GM18502 (cell line): ENCODE measurements around the gene CTAGE8.
"Not testable (repeated sequence)": the region's sequence is repeated elsewhere in the genome, so short reads cannot be mapped to it uniquely, and the experiment has no call there.

Experiments
- ATAC-seq: cut with Tn5 transposase; IDR thresholded peaks from one replicate; pipeline ENCODE4 v1.9.1; 2021; ENCODE audit warnings: mild to moderate bottlenecking; ENCODE audit not compliant: unreplicated experiment, poor library complexity

The CTAGE8 gene

GRCh38 chr7:144262128-144262527 is 7.0 kb downstream of the CTAGE8 start:
- ATAC-seq: not testable (repeated sequence)

GRCh38 chr7:144259067-144259466 is 10.0 kb downstream of the CTAGE8 start:
- not testable (repeated sequence) for ATAC-seq

- ATAC-seq: no peak
These were observed 13.0 kb downstream of the CTAGE8 start for GRCh38 chr7:144256112-144256511.

- ATAC-seq: no peak
These were observed 13.6 kb downstream of the CTAGE8 start for GRCh38 chr7:144255471-144255897.

GRCh38 chr7:144252307-144252706 is 16.8 kb downstream of the CTAGE8 start:
- not testable (repeated sequence) for ATAC-seq

- ATAC-seq: not testable (repeated sequence)
These were observed 21.3 kb downstream of the CTAGE8 start for GRCh38 chr7:144247674-144248330.

GRCh38 chr7:144246967-144247366 is 22.1 kb downstream of the CTAGE8 start:
- ATAC-seq: not testable (repeated sequence)

- ATAC-seq: not testable (repeated sequence)
These were observed 23.7 kb downstream of the CTAGE8 start for GRCh38 chr7:144245372-144245771.

GRCh38 chr7:144239365-144239764 is 29.7 kb downstream of the CTAGE8 start, which contains the start of gene OR2A42:
Gene OR2A42 (minus strand): TSS chr7:144239605. CDS start chr7:144232843, 6,762 bp downstream.
- not testable (repeated sequence) for ATAC-seq

GRCh38 chr7:144238530-144239082 is 30.5 kb downstream of the CTAGE8 start:
- ATAC-seq: not testable (repeated sequence)

- not testable (repeated sequence) for ATAC-seq
These were observed 36.0 kb downstream of the CTAGE8 start for GRCh38 chr7:144233039-144233438.

- not testable (repeated sequence) for ATAC-seq
These were observed 38.1 kb downstream of the CTAGE8 start for GRCh38 chr7:144231027-144231426.

- ATAC-seq: not testable (repeated sequence)
These were observed 40.3 kb downstream of the CTAGE8 start for GRCh38 chr7:144228810-144229209.

- not testable (repeated sequence) for ATAC-seq
These were observed 42.2 kb downstream of the CTAGE8 start for GRCh38 chr7:144226866-144227265.

- ATAC-seq: not testable (repeated sequence)
These were observed 45.4 kb downstream of the CTAGE8 start for GRCh38 chr7:144223675-144224074.

GRCh38 chr7:144220531-144220930 is 48.6 kb downstream of the CTAGE8 start:
- ATAC-seq: not testable (repeated sequence)

GRCh38 chr7:144219149-144219548 is 49.9 kb downstream of the CTAGE8 start:
- ATAC-seq: peak; percentile 64

- not testable (repeated sequence) for ATAC-seq
These were observed 50.5 kb downstream of the CTAGE8 start for GRCh38 chr7:144218581-144218980.

GRCh38 chr7:144217200-144217599 is 51.9 kb downstream of the CTAGE8 start:
- not testable (repeated sequence) for ATAC-seq
